Activated CD4-positive, alpha-beta memory T cell treated with anti-CD3 and anti-CD28 coated beads for 36 hours (primary cell): ENCODE data around the gene PNPLA2. TPM values are rescaled to one million over a fixed set of nuclear protein-coding genes. Genes with fewer than 3 reads are reported as not detected.

ENCODE experiments used
- CTCF ChIA-PET: fragments of 350-600 bp; sonication (Branson Sonifier 250); formaldehyde crosslinking; loops from one replicate; lab custom pipeline; 2021; ENCODE audit warnings: antibody characterized with exemption, inconsistent platforms; lab: Charles Lee
- POLR2A ChIA-PET: fragments of 350-600 bp; sonication (Branson Sonifier 250); formaldehyde crosslinking; loops from one replicate; lab custom pipeline; 2021; ENCODE audit warnings: antibody characterized with exemption; lab: Charles Lee
- DNase-seq: peaks from one replicate; pipeline ENCODE4 v3.0.0-alpha.2; 2020
- H3K27ac Mint-ChIP-seq: one replicate; pipeline ENCODE4 v1.8.0; 2021; ENCODE audit warnings: mixed read lengths
- H3K27me3 Mint-ChIP-seq: one replicate; pipeline ENCODE4 v1.8.0; 2021; ENCODE audit warnings: mixed read lengths
- H3K36me3 Mint-ChIP-seq: one replicate; pipeline ENCODE4 v1.8.0; 2021; ENCODE audit warnings: mixed read lengths
- H3K4me1 Mint-ChIP-seq: one replicate; pipeline ENCODE4 v1.8.0; 2021; ENCODE audit warnings: low read depth, mixed read lengths
- H3K4me3 Mint-ChIP-seq: one replicate; pipeline ENCODE4 v1.8.0; 2021; ENCODE audit warnings: mild to moderate bottlenecking, mixed read lengths
- H3K9me3 Mint-ChIP-seq: one replicate; pipeline ENCODE4 v1.8.0; 2021; ENCODE audit warnings: mixed read lengths
- intact Hi-C: fragments of 100-400 bp; cut with micrococcal nuclease; formaldehyde crosslinking; loops from one replicate; pipeline ENCODE4 v1.15.1; 2023
- total RNA-seq, 2 experiments: library from RNA; stranded (reverse); gene quantifications; one replicate each; pipeline ENCODE4 v1.2.3, GENCODE V29; 2021

The PNPLA2 gene
- total RNA-seq, 2 experiments from 2014 or later = 33.2 to 35.0 TPM

DNA sequence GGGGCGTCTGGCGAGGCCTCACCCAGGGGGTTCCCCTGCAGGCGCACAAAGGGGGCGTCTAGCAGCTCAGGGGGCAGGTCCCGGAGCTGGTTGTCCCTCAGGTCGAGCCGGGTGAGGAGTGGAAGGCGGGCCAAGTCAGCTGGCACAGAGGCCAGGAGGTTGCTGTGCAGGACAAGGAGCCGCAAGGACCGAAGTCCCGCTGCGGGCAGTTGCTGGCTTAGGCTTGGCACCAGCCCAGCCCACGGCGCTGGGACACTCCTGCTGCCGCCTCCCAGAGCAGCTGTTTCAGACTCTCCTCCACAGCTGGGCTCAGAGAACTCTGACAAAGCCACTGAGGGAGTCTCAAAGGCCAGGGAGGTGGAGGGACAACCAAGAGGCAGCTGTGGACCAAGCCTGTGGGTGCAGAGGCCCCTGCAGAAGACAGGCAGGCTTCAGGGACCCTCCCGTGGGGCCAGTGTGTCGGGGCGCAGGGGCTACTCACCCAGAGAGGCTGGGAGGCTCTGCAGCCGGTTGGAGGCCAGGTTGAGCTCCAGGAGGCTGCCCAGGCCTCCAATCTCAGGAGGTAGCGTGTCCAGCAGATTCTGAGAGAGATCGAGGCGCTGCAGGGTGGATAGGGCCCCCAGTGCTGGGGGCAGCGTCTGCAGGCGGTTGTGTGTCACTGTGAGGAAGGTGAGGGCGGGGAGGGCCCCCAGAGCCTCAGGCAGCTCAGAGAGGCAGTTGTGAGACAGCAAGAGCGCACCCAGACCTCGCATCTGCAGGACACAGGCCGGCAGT lies 15.8 kb upstream of the PNPLA2 start:
- Mint-ChIP-seq H3K36me3 (peaks cover 8% of the 10 kb centered on the region), H3K27me3 (no peaks in the 10 kb centered on the region), H3K4me3 (peak overlapping the region; percentile 23), H3K9me3 (no peaks in the 10 kb centered on the region), H3K4me1 (peaks cover 15% of the 10 kb centered on the region), H3K27ac (no peak overlapping the region)
- ChIA-PET CTCF (no interaction called here), POLR2A (interaction anchor here (0.6 to 1.1 kb wide), 3 partner anchors 10 to 55 kb away, joined by 3 read pairs; no protein-coding TSS in a partner anchor)
- DNase-seq = no peak
- intact Hi-C loops = no loop called here

DNA sequence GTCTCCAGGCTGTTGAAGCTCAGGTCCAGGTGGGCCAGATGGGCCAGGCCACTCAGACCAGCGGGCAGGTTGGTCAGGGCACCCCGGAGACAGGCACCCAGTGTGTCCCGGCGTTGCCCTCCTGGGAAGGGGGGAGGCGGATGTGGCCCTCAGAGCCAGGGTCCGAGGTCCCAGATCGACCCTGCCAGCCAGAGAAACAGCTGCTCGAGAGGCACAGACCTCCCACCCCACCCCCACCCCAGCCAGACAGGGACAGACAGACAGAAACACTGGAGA lies 15.3 kb upstream of the PNPLA2 start:
- ChIA-PET CTCF (no interaction called here), POLR2A (interaction anchor here (0.6 to 1.5 kb wide), 2 partner anchors 14 to 55 kb away, joined by 3 to 5 read pairs; partner anchors contain the start of gene CEND1)
- Mint-ChIP-seq H3K27me3 (no peaks in the 10 kb centered on the region), H3K27ac (no peak overlapping the region), H3K4me3 (peak overlapping the region; percentile 82), H3K4me1 (peaks cover 17% of the 10 kb centered on the region), H3K36me3 (peaks cover 9% of the 10 kb centered on the region), H3K9me3 (no peaks in the 10 kb centered on the region)
- intact Hi-C loops = no loop called here
- DNase-seq = no peak

DNA sequence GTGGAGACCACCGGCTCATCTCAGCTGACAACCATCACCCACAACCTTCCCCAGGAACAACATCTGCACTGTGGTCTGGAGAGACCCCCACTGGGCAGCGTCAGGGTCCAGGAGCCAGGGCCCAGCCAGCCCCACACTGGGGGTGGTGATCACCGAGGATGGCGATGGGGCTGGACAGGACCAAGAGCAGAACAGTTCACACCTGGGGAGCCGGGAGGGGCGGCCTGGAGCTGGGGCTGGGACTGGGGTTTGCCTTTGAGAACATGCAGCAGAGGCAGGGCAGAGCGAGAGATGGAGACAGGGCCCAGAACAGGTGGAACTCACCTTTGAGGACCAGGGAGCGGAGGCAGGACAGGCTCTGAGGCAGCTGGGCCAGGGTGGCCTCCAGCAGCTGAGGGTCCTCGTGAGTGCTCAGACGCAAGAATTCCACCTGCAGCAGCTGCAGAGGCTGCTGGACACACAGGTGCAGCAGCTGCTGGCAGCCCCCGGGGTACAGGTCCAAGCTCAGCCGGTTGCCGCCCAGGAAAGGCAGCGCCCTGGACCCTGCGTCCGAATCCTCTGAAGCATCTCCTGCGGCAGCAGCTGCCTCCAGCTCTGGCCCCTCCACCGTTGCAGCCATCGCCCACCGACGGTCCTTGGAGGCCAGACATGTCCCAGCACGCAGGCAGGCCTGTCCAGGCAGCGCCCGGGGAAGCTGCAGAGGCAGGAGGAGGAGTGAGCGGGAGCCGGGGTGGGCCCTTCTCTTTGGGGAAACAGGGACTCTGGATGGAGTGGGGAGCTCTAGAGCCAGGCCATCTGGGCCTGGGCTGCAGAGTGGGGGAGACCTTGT lies 14.7 kb upstream of the PNPLA2 start:
- peak overlapping the region; percentile 74 for H3K27ac Mint-ChIP-seq
- ChIA-PET CTCF (interaction anchor here (1.0 to 1.1 kb wide), 2 partner anchors 8 to 15 kb away, joined by 4 to 6 read pairs; no protein-coding TSS in a partner anchor), POLR2A (interaction anchor here (0.5 to 1.5 kb wide), 2 partner anchors 14 to 127 kb away, joined by 3 to 5 read pairs; partner anchors contain the start of gene CEND1)
- H3K9me3 Mint-ChIP-seq = no peaks in the 10 kb centered on the region
- peaks cover 9% of the 10 kb centered on the region for H3K36me3 Mint-ChIP-seq
- intact Hi-C loops = no loop called here
- no peaks in the 10 kb centered on the region for H3K27me3 Mint-ChIP-seq
- peaks cover 17% of the 10 kb centered on the region for H3K4me1 Mint-ChIP-seq
- no peak for DNase-seq
- H3K4me3 Mint-ChIP-seq = peak overlapping the region; percentile 82

DNA sequence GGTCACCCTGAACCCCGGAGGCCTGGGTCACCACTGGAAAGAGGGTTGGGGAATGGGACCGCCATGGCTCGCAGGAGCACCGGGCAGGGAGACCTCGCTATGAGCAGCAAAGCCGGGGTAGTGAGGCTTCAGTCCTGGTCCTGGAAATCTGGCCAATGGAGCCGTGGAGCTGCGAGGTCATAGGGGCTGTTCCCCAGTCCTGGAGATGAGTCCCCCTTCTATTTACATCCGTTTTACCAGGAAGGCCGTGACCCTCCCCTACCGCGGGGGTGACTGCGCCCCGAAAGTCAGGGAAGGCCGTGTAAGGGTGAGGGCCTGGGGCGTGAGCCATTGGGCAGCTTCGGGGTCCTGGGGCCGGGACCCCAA lies 14.1 kb upstream of the PNPLA2 start:
- Mint-ChIP-seq H3K27ac (peak overlapping the region; percentile 74), H3K4me1 (peaks cover 17% of the 10 kb centered on the region), H3K4me3 (peak overlapping the region; percentile 82), H3K27me3 (no peaks in the 10 kb centered on the region), H3K36me3 (peaks cover 9% of the 10 kb centered on the region), H3K9me3 (no peaks in the 10 kb centered on the region)
- ChIA-PET CTCF (interaction anchor here (1.0 to 1.1 kb wide), 2 partner anchors 9 to 15 kb away, joined by 4 to 6 read pairs; no protein-coding TSS in a partner anchor), POLR2A (interaction anchor here (1.5 kb wide), 1 partner anchor 15 kb away, joined by 5 read pairs; the partner anchor contains the start of gene CEND1)
- intact Hi-C loops = no loop called here
- DNase-seq = no peak

DNA sequence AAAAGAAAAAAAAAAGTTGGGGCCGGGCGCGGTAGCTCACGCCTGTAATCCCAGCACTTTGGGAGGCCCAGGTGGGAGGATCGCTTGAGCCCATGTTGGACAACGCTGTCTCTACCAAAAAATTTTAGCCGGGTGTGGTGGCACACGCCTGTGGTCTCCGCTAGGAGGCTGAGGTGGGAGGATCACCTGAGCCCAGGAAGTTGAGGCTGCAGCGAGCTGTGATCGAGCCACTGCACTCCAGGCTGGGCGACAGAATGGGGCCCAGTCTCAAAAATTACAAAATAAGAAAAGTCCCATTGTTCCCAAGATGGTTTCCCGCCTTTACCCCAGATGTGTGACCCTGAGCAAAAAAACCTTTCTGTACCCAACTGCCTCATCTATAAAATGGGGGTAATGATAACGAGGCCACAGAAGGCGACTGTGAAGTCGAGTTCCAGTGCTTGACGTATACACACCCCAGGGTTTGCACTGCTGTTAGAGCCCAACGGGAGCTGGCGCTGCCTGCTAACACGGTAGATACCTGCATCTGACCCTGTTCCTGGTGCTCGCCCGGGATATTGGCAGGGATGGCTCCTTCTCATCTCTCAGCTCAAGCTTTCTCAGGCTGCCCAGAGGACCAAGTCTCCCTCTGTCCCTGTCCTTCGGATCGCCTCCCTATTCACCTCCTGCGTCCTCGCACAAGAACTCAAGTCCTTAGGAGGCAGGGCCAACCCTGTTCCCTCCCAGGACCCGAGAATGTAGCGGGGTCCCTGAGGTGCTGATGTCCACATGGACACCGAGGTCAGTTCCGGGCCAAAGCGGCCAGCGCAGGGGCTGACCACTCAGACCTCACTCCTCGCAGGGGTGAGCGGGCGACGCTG lies 10.1 kb upstream of the PNPLA2 start:
- intact Hi-C loops = loop anchor here (1.0 kb wide), 2 partner anchors 11 to 12 kb away; no protein-coding TSS in a partner anchor
- POLR2A ChIA-PET = interaction anchor here (0.9 to 2.2 kb wide), 8 partner anchors 8 to 233 kb away, joined by 3 to 14 read pairs (median 4); partner anchors contain the start of genes CEND1, PHRF1, PNPLA2 and POLR2L
- Mint-ChIP-seq H3K4me1 (peaks cover 35% of the 10 kb centered on the region), H3K36me3 (peaks cover 32% of the 10 kb centered on the region), H3K9me3 (no peaks in the 10 kb centered on the region), H3K27me3 (no peaks in the 10 kb centered on the region), H3K4me3 (peak overlapping the region; percentile 92), H3K27ac (peak overlapping the region; percentile 99)
- peak; percentile 80 for DNase-seq
- CTCF ChIA-PET = interaction anchor here (0.6 to 1.5 kb wide), 6 partner anchors 10 to 52 kb away, joined by 3 to 7 read pairs (median 4); partner anchors contain the start of gene PNPLA2

DNA sequence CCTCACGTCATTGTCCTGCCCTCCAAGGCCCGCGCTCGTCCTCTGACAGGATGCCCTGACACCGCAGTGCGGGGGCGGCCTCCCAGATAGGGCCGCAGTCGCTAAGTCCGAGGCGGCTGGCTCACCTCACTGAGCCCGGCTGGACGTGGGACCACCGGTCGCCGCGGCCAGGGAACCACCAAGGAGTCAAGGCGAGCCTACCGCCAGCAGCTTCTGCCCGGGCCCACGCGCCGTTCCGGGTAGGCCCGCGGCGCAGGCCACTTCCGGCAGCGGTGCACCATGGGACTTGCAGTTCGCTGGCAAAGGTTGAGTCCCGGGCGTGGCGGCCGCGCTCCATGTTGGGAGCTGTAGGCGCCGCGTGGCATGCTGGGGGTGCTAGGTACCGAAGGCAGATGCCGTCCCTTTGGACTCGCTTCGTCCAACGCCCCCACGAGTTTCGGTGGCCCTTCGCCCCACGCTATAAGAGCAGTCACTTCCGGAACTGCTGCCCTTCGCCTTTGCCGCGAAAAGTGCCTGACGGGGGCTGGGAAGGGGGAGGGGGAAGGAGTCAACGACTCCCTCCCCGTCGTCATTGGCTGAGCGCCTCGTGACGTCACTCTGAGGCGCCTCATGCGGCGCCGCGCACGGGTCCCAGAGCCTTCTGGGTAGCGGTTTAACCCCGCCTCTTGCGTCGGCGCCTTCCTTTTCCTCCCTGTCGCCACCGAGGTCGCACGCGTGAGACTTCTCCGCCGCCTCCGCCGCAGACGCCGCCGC lies 9.3 kb upstream of the PNPLA2 start, which contains the start of gene RPLP2:
Gene RPLP2 (plus strand): TSS at position 681 of the 753 bp plus-strand sequence. CDS start 268 bp downstream, outside the sequence.
- Mint-ChIP-seq H3K27ac (peak within 1 kb of the TSS; percentile 99), H3K4me3 (peak within 1 kb of the TSS; percentile 92), H3K27me3 (no peaks in the 10 kb centered on the region), H3K36me3 (peaks cover 33% of the 10 kb centered on the region), H3K9me3 (no peaks in the 10 kb centered on the region), H3K4me1 (peaks cover 30% of the 10 kb centered on the region)
- CTCF ChIA-PET = interaction anchor here (0.9 to 1.5 kb wide), 3 partner anchors 11 to 20 kb away, joined by 3 to 7 read pairs (median 4); no protein-coding TSS in a partner anchor
- intact Hi-C loops = loop anchor here (1.0 kb wide), 2 partner anchors 10 to 13 kb away; no protein-coding TSS in a partner anchor
- POLR2A ChIA-PET = interaction anchor here (0.9 to 2.2 kb wide), 8 partner anchors 9 to 233 kb away, joined by 3 to 14 read pairs (median 4); partner anchors contain the start of genes CEND1, PHRF1, PNPLA2 and POLR2L
- DNase-seq = peak; percentile 99

DNA sequence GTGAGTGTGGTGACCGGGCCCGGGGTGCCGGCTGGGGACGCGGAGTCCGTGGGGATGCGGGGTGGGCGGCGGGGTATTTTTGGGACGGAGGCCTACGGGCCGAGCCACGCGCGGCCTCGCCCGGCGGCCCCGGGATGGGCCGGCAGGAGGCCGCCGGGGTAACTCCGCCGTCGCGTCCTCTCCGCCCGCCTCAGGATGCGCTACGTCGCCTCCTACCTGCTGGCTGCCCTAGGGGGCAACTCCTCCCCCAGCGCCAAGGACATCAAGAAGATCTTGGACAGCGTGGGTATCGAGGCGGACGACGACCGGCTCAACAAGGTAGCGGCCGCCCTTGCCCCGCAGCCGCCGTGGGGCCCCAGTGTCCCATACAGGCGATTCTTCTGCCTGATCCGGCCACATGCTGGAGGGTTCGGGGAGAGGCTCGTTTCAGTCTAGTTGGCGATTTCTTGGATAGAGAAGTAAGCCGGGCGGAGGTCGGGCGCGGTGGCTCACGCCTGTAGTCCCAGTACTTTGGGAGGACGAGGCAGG lies 8.6 kb upstream of the PNPLA2 start:
- H3K4me1 Mint-ChIP-seq = peaks cover 29% of the 10 kb centered on the region
- DNase-seq = peak; percentile 34
- intact Hi-C loops = no loop called here
- H3K9me3 Mint-ChIP-seq = no peaks in the 10 kb centered on the region
- H3K27me3 Mint-ChIP-seq = no peaks in the 10 kb centered on the region
- H3K27ac Mint-ChIP-seq = peak overlapping the region; percentile 99
- ChIA-PET CTCF (no interaction called here), POLR2A (interaction anchor here (0.6 to 2.2 kb wide), 9 partner anchors 9 to 54 kb away, joined by 3 to 14 read pairs (median 5); partner anchors contain the start of genes PNPLA2, POLR2L and TSPAN4)
- peaks cover 33% of the 10 kb centered on the region for H3K36me3 Mint-ChIP-seq
- H3K4me3 Mint-ChIP-seq = peak overlapping the region; percentile 92

DNA sequence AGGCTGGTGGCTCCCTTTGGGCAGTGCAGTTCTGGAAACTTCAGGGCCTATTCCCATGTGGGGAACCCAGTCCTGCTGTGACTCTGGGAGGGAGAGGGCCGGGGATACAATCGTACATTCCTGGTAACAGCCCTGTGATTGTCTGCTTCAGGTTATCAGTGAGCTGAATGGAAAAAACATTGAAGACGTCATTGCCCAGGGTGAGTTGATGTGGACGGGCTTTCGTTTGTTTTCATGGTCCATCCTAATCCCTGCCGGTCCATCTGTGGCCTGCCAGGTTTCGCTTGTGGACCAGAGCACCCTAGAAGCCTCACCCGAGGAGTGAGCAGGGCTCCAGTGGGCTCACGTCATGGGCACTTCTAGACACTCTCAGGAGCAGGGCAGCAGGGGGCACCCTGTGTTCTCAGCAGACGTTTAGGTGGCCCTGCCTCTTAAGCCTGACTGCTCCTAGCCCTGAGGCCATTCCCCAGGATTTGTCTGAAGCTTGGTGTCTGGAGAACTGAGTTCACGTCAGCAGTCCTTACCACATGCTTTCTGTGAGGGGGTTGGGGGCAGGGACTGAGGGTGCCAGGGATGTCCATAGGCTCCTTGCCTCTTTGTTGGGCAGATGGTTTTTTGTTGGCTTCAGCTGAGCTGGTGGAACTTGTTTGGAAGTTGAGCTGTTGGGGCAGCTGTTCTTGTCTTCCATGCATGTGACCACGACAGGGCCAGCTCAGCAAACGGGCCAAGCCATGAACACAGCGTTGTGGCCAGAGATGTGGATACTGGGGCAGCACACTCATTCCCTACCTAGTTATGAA lies 7.1 kb upstream of the PNPLA2 start:
- ChIA-PET POLR2A (interaction anchor here (0.6 to 1.7 kb wide), 5 partner anchors 8 to 31 kb away, joined by 3 to 5 read pairs (median 3); partner anchors contain the start of gene TSPAN4), CTCF (interaction anchor here (0.6 kb wide), 1 partner anchor 208 kb away, joined by 4 read pairs; no protein-coding TSS in a partner anchor)
- Mint-ChIP-seq H3K4me1 (peaks cover 27% of the 10 kb centered on the region), H3K27me3 (no peaks in the 10 kb centered on the region), H3K27ac (peak overlapping the region; percentile 77), H3K36me3 (peaks cover 36% of the 10 kb centered on the region), H3K9me3 (no peaks in the 10 kb centered on the region), H3K4me3 (peak overlapping the region; percentile 92)
- DNase-seq = no peak
- intact Hi-C loops = no loop called here

DNA sequence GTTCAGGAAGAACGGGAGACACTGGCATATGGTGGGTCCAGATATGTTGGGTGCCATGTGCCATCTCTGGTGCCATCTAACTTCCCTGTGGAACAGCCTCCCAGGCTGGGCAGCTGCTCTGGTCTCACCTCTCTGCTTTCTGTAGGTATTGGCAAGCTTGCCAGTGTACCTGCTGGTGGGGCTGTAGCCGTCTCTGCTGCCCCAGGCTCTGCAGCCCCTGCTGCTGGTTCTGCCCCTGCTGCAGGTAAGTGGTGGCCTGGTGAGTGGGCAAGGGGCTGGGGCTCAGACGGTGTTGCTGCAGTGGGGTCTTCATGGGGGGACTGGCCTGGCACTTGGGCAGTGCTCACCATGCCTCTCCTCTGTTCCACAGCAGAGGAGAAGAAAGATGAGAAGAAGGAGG lies 6.3 kb upstream of the PNPLA2 start:
- POLR2A ChIA-PET = interaction anchor here (0.8 to 1.7 kb wide), 4 partner anchors 10 to 28 kb away, joined by 3 to 5 read pairs (median 4); no protein-coding TSS in a partner anchor
- peaks cover 27% of the 10 kb centered on the region for H3K4me1 Mint-ChIP-seq
- peaks cover 36% of the 10 kb centered on the region for H3K36me3 Mint-ChIP-seq
- intact Hi-C loops = no loop called here
- no peak for DNase-seq
- H3K27ac Mint-ChIP-seq = peak overlapping the region; percentile 77
- CTCF ChIA-PET = no interaction called here
- peak overlapping the region; percentile 92 for H3K4me3 Mint-ChIP-seq
- no peaks in the 10 kb centered on the region for H3K9me3 Mint-ChIP-seq
- no peaks in the 10 kb centered on the region for H3K27me3 Mint-ChIP-seq
